A673 (cell line): ENCODE measurements around the gene EFR3B.

ENCODE experiments used
- CTCF ChIP-seq: fragments of 300-800, 200-600 bp; sonication (generic); conservative IDR thresholded peaks from 2 replicates; pipeline ENCODE4 v1.5.1; 2017; ENCODE audit warnings: low read depth, mild to moderate bottlenecking, antibody characterized with exemption, low read length, moderate library complexity, mixed read lengths
- EZH2 ChIP-seq: fragments of 200-600 bp; sonication (generic); IDR thresholded peaks from 2 replicates; pipeline ENCODE4 v1.6.1; 2017; ENCODE audit warnings: borderline replicate concordance, low read depth, mild to moderate bottlenecking, mixed read lengths, antibody characterized with exemption, low read length; ENCODE audit not compliant: poor library complexity, severe bottlenecking

DNA sequence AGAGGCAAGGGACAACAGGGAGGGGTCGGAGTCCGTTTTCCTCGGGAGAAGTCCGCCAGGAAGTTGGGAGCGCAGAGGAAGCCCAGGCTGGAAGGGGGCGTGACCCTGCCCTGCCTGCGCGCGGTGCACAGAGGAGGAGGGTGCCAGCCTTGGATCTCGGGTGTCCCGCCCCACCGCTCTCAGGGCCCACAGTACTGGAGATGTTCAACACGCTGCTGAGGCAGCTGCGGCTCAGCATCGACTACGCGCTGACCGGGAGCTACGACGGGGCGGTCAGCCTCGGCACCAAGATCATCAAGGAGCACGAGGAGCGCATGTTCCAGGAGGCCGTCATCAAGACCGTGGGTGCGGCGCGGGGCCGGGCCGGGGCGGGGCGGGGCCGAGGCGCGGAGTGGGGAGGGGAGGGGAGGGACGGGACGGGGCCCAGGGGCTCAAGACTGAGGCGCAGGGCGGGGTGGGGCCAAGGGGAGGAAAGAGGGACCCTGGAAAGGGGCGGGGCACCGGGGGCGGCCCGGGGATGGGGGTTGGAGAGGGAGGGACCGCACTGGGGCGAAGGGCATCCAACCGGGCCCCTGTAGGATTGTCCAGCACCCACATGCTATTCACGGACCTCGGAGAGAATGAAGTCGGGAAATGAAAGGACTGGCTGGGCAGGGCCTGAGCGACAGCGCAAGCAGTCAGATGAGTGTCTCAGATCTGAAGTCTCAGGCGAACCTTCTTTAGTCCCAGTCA lies 89.9 kb downstream of the EFR3B start:
- TF ChIP-seq CTCF (no peak), EZH2 (no peak)
